ENCODE data around the gene CDH18. TPM values are rescaled to one million over a fixed set of nuclear protein-coding genes. Genes with fewer than 3 reads are reported as not detected.
A peak's percentile ranks its signal among the peaks of the same experiment; 100 is the strongest.

Gene CDH18
- total RNA-seq, 1 experiment from 2014 or later = not detected

DNA sequence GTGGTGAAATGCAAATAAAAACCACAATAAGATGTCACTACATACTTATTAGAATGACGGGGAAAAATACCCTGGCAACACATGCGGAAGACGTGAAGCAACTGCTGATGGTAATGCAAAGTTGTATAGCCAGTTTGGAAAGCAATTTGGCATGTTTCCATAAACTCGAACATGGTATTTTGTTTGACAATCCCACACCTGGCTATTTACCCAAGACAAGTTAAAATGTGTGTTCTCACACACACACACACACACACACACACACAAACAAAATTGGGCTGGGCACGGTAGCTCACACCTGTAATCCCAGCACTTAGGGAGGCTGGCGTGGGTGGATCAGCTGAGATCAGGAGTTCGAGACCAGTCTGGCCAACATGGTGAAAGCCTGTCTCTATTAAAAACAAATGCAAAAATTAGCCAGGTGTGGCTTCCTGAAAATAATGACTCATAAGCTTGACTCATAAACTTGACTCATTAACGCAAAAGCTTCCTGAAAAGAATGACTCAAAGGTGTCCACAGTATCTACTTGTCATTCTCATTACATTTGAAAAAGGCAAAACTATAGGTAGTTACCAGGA is 456.5 kb downstream of the CDH18 start:
- H4K20me1 ChIP-seq (ENCODE audit: insufficient read depth) = no peaks in the 10 kb centered on the region
- no peaks in the 10 kb centered on the region for H3K36me3 ChIP-seq (ENCODE audit: control insufficient read depth in 1 of 2, insufficient read depth in 2 of 2, low read length in 2 of 2)
- CTCF ChIA-PET = no interaction called here
- H3K9me2 ChIP-seq (ENCODE audit: insufficient read depth) = no peaks in the 10 kb centered on the region
- POLR2A ChIA-PET = no interaction called here
- no peaks in the 10 kb centered on the region for H3K79me2 ChIP-seq (ENCODE audit: insufficient read depth, low read length)
- ATAC-seq (no peak), DNase-seq (ENCODE audit: low read depth, low spot score) (no peak)
- no peak overlapping the region for H2AFZ ChIP-seq (ENCODE audit: low read depth, low read length, poor library complexity, severe bottlenecking)
- H3K4me1 ChIP-seq (ENCODE audit: control insufficient read depth in 1 of 2, insufficient read depth in 2 of 2, low read length in 2 of 2) = no peaks in the 10 kb centered on the region
- peaks cover 5 to 10% of the 10 kb centered on the region in 2 experiments; a peak in 1 of 4 replicates for H3K9me3 ChIP-seq (ENCODE audit: control insufficient read depth in 1 of 2, insufficient read depth in 1 of 2, low read depth in 1 of 2, low read length in 2 of 2)
- H3K9ac ChIP-seq (ENCODE audit: low read length) = no peak overlapping the region
- no peak overlapping the region for H3K27ac ChIP-seq (ENCODE audit: low read depth, low read length)
- BruUV-seq (replicated peaks) = no TSS peak
- no peak overlapping the region for H3K4me3 ChIP-seq (replicated peaks in 1 of 2; ENCODE audit: low read depth in 1 of 2, low read length in 2 of 2)
- H3K27me3 ChIP-seq (ENCODE audit: insufficient read depth, low read length) = no peaks in the 10 kb centered on the region
- intact Hi-C loops (cut with micrococcal nuclease) = no loop called here
- H3K4me2 ChIP-seq (ENCODE audit: low read length) = no peak overlapping the region
- TF ChIP-seq TCF7L2 (IDR thresholded peaks at IDR 0.05; ENCODE audit: borderline replicate concordance, extremely low read depth, insufficient read depth, insufficient read length) (peak; percentile 32), JUND (IDR thresholded peaks at IDR 0.05) (no peak)
- TF ChIP-seq, protein P1, sequence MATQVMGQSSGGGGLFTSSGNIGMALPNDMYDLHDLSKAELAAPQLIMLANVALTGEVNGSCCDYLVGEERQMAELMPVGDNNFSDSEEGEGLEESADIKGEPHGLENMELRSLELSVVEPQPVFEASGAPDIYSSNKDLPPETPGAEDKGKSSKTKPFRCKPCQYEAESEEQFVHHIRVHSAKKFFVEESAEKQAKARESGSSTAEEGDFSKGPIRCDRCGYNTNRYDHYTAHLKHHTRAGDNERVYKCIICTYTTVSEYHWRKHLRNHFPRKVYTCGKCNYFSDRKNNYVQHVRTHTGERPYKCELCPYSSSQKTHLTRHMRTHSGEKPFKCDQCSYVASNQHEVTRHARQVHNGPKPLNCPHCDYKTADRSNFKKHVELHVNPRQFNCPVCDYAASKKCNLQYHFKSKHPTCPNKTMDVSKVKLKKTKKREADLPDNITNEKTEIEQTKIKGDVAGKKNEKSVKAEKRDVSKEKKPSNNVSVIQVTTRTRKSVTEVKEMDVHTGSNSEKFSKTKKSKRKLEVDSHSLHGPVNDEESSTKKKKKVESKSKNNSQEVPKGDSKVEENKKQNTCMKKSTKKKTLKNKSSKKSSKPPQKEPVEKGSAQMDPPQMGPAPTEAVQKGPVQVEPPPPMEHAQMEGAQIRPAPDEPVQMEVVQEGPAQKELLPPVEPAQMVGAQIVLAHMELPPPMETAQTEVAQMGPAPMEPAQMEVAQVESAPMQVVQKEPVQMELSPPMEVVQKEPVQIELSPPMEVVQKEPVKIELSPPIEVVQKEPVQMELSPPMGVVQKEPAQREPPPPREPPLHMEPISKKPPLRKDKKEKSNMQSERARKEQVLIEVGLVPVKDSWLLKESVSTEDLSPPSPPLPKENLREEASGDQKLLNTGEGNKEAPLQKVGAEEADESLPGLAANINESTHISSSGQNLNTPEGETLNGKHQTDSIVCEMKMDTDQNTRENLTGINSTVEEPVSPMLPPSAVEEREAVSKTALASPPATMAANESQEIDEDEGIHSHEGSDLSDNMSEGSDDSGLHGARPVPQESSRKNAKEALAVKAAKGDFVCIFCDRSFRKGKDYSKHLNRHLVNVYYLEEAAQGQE (IDR thresholded peaks at IDR 0.05; ENCODE audit: low read depth) = no peak
- RAD21 ChIA-PET (ENCODE audit: low non-redundant PET in 1 of 2, low total read pairs in 2 of 2, uncharacterized antibody in 2 of 2, unreplicated experiment in 2 of 2) = no interaction called here

DNA sequence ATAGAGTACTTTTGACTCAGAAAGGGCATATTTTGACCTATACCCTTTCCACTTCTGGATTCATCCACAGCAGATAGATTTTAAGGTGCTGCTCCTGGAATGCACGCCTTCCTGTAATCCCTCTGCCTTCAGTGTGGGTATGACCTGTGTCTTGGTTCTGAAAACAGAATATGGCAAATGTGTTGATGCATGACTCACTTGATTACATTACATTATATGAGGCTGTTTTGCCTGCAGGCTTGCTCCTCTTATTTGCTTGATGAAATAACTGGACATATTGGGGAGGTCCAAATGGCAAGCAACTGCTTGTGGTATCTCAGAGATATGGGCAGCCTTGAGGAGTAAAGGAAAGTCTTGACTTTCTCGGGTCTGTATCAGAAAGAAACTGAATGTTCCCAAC is 468.6 kb downstream of the CDH18 start:
- Histone ChIP-seq H2AFZ (ENCODE audit: low read depth, low read length, poor library complexity, severe bottlenecking) (no peak overlapping the region), H3K79me2 (ENCODE audit: insufficient read depth, low read length) (no peaks in the 10 kb centered on the region), H3K9ac (ENCODE audit: low read length) (no peak overlapping the region), H3K4me1 (ENCODE audit: control insufficient read depth in 1 of 2, insufficient read depth in 2 of 2, low read length in 2 of 2) (no peaks in the 10 kb centered on the region), H3K27me3 (ENCODE audit: insufficient read depth, low read length) (no peaks in the 10 kb centered on the region), H3K4me2 (ENCODE audit: low read length) (no peak overlapping the region), H3K9me2 (ENCODE audit: insufficient read depth) (no peaks in the 10 kb centered on the region), H3K36me3 (ENCODE audit: control insufficient read depth in 1 of 2, insufficient read depth in 2 of 2, low read length in 2 of 2) (no peaks in the 10 kb centered on the region), H3K4me3 (replicated peaks in 1 of 2; ENCODE audit: low read depth in 1 of 2, low read length in 2 of 2) (no peak overlapping the region), H4K20me1 (ENCODE audit: insufficient read depth) (no peaks in the 10 kb centered on the region), H3K9me3 (ENCODE audit: control insufficient read depth in 1 of 2, insufficient read depth in 1 of 2, low read depth in 1 of 2, low read length in 2 of 2) (peaks cover 0 to 7% of the 10 kb centered on the region in 2 experiments; a peak in 2 of 4 replicates), H3K27ac (ENCODE audit: low read depth, low read length) (no peak overlapping the region)
- TF ChIP-seq YY1 (IDR thresholded peaks at IDR 0.05; ENCODE audit: extremely low read depth, insufficient replicate concordance, low read depth, low read length) = no peak
- no peak for TF ChIP-seq SRF (IDR thresholded peaks at IDR 0.05; ENCODE audit: low read depth)
- CTCF ChIA-PET = no interaction called here
- RAD21 ChIA-PET (ENCODE audit: low non-redundant PET in 1 of 2, low total read pairs in 2 of 2, uncharacterized antibody in 2 of 2, unreplicated experiment in 2 of 2) = no interaction called here
- intact Hi-C loops (cut with micrococcal nuclease) = no loop called here
- ATAC-seq (no peak), DNase-seq (ENCODE audit: low read depth, low spot score) (no peak)
- BruUV-seq (replicated peaks) = no TSS peak
- POLR2A ChIA-PET = no interaction called here
